Mononuclear cell (primary cell): ENCODE measurements around the gene SLC7A7. TPM values are rescaled to one million over a fixed set of nuclear protein-coding genes. Genes with fewer than 3 reads are reported as not detected.
"Not testable (repeated sequence)": the region's sequence is repeated elsewhere in the genome, so short reads cannot be mapped to it uniquely, and the experiment has no call there.

Source experiments
- H3K27me3 ChIP-seq: 2 replicates; pipeline ENCODE4 v1.6.0; 2011; ENCODE audit warnings: low read length, control low read depth; ENCODE audit not compliant: insufficient read depth
- H3K4me1 ChIP-seq: 2 replicates; pipeline ENCODE4 v1.5.1; 2011; ENCODE audit warnings: mild to moderate bottlenecking, low read length, control low read depth; ENCODE audit not compliant: insufficient read depth
- H3K4me3 ChIP-seq: 2 replicates; pipeline ENCODE4 v1.5.1; 2011; ENCODE audit warnings: mild to moderate bottlenecking, low read length, moderate library complexity
- H3K9me3 ChIP-seq: 2 replicates; pipeline ENCODE4 v1.5.1; 2011; ENCODE audit warnings: low read depth, mild to moderate bottlenecking, control low read depth, low read length
- total RNA-seq: library from RNA; depleted of rRNA; stranded (reverse); fragments of >200 nt; gene quantifications from one replicate; pipeline ENCODE4 v1.2.3, GENCODE V29; 2012

The SLC7A7 gene
- total RNA-seq, 1 donor = 74.8 TPM

GRCh38 chr14:22737052-22737451 lies 78.2 kb downstream of the SLC7A7 start:
- H3K4me3 ChIP-seq = no peak overlapping the region

GRCh38 chr14:22736384-22736783 lies 78.9 kb downstream of the SLC7A7 start:
- not testable (repeated sequence) for H3K4me1 ChIP-seq, H3K9me3 ChIP-seq

More at GRCh38 chr14:22737052-22737451, 78.2 kb downstream of the SLC7A7 start:
- Histone ChIP-seq H3K9me3 (no peaks in the 10 kb centered on the region), H3K27me3 (no peaks in the 10 kb centered on the region), H3K4me1 (no peaks in the 10 kb centered on the region)

GRCh38 chr14:22735096-22735495 lies 80.1 kb downstream of the SLC7A7 start:
- no peaks in the 10 kb centered on the region for H3K27me3 ChIP-seq
- H3K4me1 ChIP-seq = no peaks in the 10 kb centered on the region
- no peaks in the 10 kb centered on the region for H3K9me3 ChIP-seq
- no peak overlapping the region for H3K4me3 ChIP-seq

More at GRCh38 chr14:22736384-22736783, 78.9 kb downstream of the SLC7A7 start:
- H3K27me3 ChIP-seq, H3K4me3 ChIP-seq: not testable (repeated sequence)

- Histone ChIP-seq H3K4me3 (no peak overlapping the region), H3K4me1 (no peaks in the 10 kb centered on the region), H3K9me3 (no peaks in the 10 kb centered on the region), H3K27me3 (no peaks in the 10 kb centered on the region)
Observed at GRCh38 chr14:22733829-22734228, 81.4 kb downstream of the SLC7A7 start.

- H3K4me1 ChIP-seq, H3K27me3 ChIP-seq, H3K4me3 ChIP-seq, H3K9me3 ChIP-seq: not testable (repeated sequence)
Observed at GRCh38 chr14:22732062-22732461, 83.2 kb downstream of the SLC7A7 start.

- Histone ChIP-seq H3K27me3 (no peaks in the 10 kb centered on the region), H3K9me3 (no peaks in the 10 kb centered on the region), H3K4me1 (no peaks in the 10 kb centered on the region), H3K4me3 (no peak overlapping the region)
Observed at GRCh38 chr14:22726012-22726411, 89.2 kb downstream of the SLC7A7 start.

- not testable (repeated sequence) for H3K9me3 ChIP-seq, H3K27me3 ChIP-seq, H3K4me3 ChIP-seq, H3K4me1 ChIP-seq
Observed at GRCh38 chr14:22725374-22725773, 89.9 kb downstream of the SLC7A7 start.

- H3K4me1 ChIP-seq, H3K4me3 ChIP-seq, H3K27me3 ChIP-seq, H3K9me3 ChIP-seq: not testable (repeated sequence)
Observed at GRCh38 chr14:22724847-22725246, 90.4 kb downstream of the SLC7A7 start.

- no peaks in the 10 kb centered on the region for H3K4me1 ChIP-seq
- peaks cover 2% of the 10 kb centered on the region for H3K27me3 ChIP-seq
- no peaks in the 10 kb centered on the region for H3K9me3 ChIP-seq
- H3K4me3 ChIP-seq = no peak overlapping the region
Observed at GRCh38 chr14:22723815-22724214, 91.4 kb downstream of the SLC7A7 start.

Other genes with a start within 250 kb of the SLC7A7 start
- gene DAD1, start 226.2 kb downstream of the SLC7A7 start, total RNA-seq = 83.6 TPM
- 7.5 TPM for gene ABHD4, start 217.1 kb downstream of the SLC7A7 start, total RNA-seq
- not detected for gene OR6J1, start 171.1 kb downstream of the SLC7A7 start, total RNA-seq
- gene OXA1L, start 48.7 kb downstream of the SLC7A7 start, total RNA-seq = 128 TPM
- 8.7 TPM for gene MRPL52, start 14.5 kb upstream of the SLC7A7 start, total RNA-seq
- 2.9 TPM for gene MMP14, start 21.1 kb upstream of the SLC7A7 start, total RNA-seq
- 46.7 TPM for gene LRP10, start 56.3 kb upstream of the SLC7A7 start, total RNA-seq
- gene REM2, start 67.8 kb upstream of the SLC7A7 start, total RNA-seq = 2.1 TPM
- gene RBM23, start 103.7 kb upstream of the SLC7A7 start, total RNA-seq = 122 TPM
- gene PRMT5, start 113.9 kb upstream of the SLC7A7 start, total RNA-seq = 8.2 TPM
- gene HAUS4, start 141.7 kb upstream of the SLC7A7 start, total RNA-seq = 41.2 TPM
- gene AJUBA, start 167.1 kb upstream of the SLC7A7 start, total RNA-seq = 0.21 TPM
- 6.9 TPM for gene C14orf93, start 194.7 kb upstream of the SLC7A7 start, total RNA-seq
- 13.2 TPM for gene PSMB5, start 219.5 kb upstream of the SLC7A7 start, total RNA-seq
- not detected for gene PSMB11, start 226.8 kb upstream of the SLC7A7 start, total RNA-seq
- 0.63 TPM for gene CDH24, start 242.1 kb upstream of the SLC7A7 start, total RNA-seq